Activated T-cell treated with anti-CD3 and anti-CD28 coated beads, Interleukin-2, amount 50 U/mL, for 72 hours (primary cell): ENCODE data around the gene LRP1B. TPM values are rescaled to one million over a fixed set of nuclear protein-coding genes. Genes with fewer than 3 reads are reported as not detected.

ENCODE experiments used
- ATAC-seq, 2 donors: fragments of 150-1000 bp; cut with Tn5 transposase; replicated peaks in 1 of 2; 2 replicates each; pipeline ENCODE4 v1.10.0; 2021; ENCODE audit warnings: moderate library complexity in 2 of 2, mild to moderate bottlenecking in 1 of 2
- DNase-seq, 2 donors: peaks; one replicate each; pipeline ENCODE4 v3.0.0; 2021 to 2022; ENCODE audit warnings: mixed read lengths in 1 of 2
- H3K27ac Mint-ChIP-seq: one replicate; pipeline ENCODE4 v1.8.0; 2022; ENCODE audit warnings: mild to moderate bottlenecking, moderate library complexity, mixed read lengths
- H3K27me3 Mint-ChIP-seq: one replicate; pipeline ENCODE4 v1.8.0; 2022; ENCODE audit warnings: low read depth, mixed read lengths
- H3K36me3 Mint-ChIP-seq, 2 donors: one replicate each; pipeline ENCODE4 v1.8.0; 2022; ENCODE audit warnings: mixed read lengths in 2 of 2, mild to moderate bottlenecking in 1 of 2; ENCODE audit not compliant: insufficient read depth in 2 of 2
- H3K4me1 Mint-ChIP-seq: one replicate; pipeline ENCODE4 v1.8.0; 2022; ENCODE audit warnings: low read depth, mixed read lengths
- H3K4me3 Mint-ChIP-seq, 2 donors: one replicate each; pipeline ENCODE4 v1.8.0; 2022; ENCODE audit warnings: mild to moderate bottlenecking in 2 of 2, mixed read lengths in 2 of 2, moderate library complexity in 2 of 2
- H3K9me3 Mint-ChIP-seq, 2 donors: one replicate each; pipeline ENCODE4 v1.8.0; 2022; ENCODE audit warnings: mixed read lengths in 2 of 2
- total RNA-seq, 2 donors: library from RNA; stranded (reverse); gene quantifications; one replicate each; pipeline ENCODE4 v1.2.3, GENCODE V29; 2022

The LRP1B gene
- total RNA-seq, 2 donors from 2014 or later: not detected

DNA sequence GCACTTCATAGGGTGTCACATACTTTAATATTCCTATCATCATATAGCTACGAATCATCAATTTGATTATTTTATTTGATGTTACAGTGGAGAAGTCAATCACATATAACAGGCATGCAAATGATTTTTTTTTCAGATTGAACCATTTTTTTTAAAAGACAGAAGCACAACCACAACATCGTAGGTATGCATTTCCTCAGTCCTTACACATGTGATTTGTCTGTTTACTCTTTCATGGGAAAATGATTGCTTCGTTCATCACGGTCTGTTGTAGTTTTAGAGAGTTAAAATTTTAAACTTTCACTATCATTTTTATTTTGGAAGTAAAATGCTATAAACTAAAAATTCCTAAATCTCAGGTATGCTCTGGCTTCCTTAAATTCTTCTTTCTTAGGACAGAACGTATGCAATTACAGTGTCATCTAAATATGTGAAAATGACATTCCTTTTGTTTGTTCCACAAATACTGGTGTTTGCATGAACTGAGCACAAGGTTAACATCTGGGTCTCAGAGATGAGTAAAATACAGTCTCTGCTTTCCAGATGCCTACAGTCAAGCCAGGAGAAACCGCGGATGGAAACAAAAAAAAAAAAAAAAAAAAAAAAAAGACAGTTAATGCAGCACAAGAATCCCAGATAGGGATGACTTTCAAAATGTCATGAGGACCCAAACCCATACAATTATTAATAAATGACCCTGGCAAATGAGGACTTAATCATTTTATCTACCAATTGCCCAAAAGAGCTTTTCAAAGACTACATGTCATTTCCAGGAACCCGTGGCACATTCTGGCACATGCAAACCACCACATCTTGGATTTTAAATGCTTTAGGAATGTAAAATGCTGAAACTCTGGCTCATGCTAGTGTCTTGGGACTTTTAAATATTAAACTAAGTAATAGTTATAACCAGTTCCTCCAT is 201.2 kb downstream of the LRP1B start:
- no peak for ATAC-seq
- Mint-ChIP-seq H3K4me1 (no peaks in the 10 kb centered on the region), H3K4me3 (no peak overlapping the region)

DNA sequence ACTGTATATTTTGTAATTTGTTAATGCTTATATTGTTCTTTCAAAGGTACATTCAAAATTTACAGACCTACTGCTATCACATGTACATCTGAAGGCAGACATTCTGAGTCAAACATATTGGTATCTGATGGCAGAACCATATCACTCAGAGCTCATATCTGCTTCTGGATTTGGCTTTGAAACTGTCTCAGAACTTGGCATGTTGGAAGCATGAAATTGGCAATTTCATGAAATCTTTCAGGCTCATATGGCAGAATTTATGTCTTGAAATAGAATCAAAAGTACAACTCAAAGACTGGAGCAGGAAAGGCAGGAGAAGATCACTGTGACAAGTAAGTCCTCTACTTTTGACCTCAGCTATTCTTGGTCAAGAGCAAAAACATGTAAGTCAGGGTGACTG is 202.3 kb downstream of the LRP1B start:
- H3K27ac Mint-ChIP-seq: no peak overlapping the region
- H3K4me3 Mint-ChIP-seq: no peak overlapping the region
- H3K36me3 Mint-ChIP-seq: no peaks in the 10 kb centered on the region
- H3K27me3 Mint-ChIP-seq: no peaks in the 10 kb centered on the region
- peaks cover 3 to 4% of the 10 kb centered on the region in 2 donors for H3K9me3 Mint-ChIP-seq
- ATAC-seq: no peak
- H3K4me1 Mint-ChIP-seq: no peaks in the 10 kb centered on the region
- no peak for DNase-seq

More for the DNA sequence above, 201.2 kb downstream of the LRP1B start:
- Mint-ChIP-seq H3K9me3 (peaks cover 2 to 5% of the 10 kb centered on the region in 2 donors), H3K27me3 (no peaks in the 10 kb centered on the region), H3K27ac (no peak overlapping the region), H3K36me3 (no peaks in the 10 kb centered on the region)
- DNase-seq: no peak

DNA sequence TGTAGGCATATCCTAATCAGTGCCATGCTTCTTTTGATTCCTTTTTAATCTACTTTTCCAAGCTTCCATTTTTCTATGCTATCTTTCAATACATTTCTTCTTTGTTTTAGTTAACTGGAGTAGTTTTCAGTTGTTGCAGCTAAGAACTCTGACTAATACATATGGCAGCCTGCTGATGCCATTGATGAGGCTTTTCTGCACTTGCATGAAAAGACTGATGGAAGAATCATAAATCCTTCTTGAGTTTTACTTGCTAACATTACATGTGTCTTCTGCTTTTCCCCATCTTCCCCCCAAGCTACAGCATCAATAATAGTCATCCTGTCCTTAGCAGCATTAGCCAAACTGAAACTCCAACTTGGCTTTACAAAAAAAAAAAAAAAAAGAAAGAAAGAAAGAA is 203.3 kb downstream of the LRP1B start:
- Mint-ChIP-seq H3K27ac (no peak overlapping the region), H3K4me3 (no peak overlapping the region), H3K4me1 (no peaks in the 10 kb centered on the region), H3K9me3 (peaks cover 3 to 4% of the 10 kb centered on the region in 2 donors), H3K27me3 (no peaks in the 10 kb centered on the region), H3K36me3 (no peaks in the 10 kb centered on the region)
- DNase-seq (no peak), ATAC-seq (no peak)

DNA sequence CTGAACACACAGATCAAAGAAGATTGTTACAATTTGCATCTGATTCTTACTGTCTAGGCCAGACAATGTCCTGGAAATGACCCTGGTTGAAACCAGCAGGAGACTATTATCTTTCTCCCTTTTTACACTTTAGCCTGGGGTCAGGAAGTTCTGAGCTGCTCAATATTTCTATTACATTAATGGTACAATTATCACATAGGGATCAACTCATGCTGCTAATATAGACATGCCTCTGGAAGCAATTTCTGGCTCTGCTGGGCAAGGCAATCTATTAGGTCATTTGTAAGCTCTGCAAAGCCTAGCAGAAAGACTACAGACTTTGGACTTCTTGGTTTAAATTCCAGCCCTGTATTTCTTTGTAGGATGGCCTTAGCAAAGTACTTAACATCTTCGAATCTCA is 205.3 kb downstream of the LRP1B start:
- no peak for ATAC-seq
- Mint-ChIP-seq H3K27ac (no peak overlapping the region), H3K36me3 (no peaks in the 10 kb centered on the region), H3K27me3 (no peaks in the 10 kb centered on the region), H3K4me3 (no peak overlapping the region), H3K9me3 (peaks cover 3 to 4% of the 10 kb centered on the region in 2 donors), H3K4me1 (no peaks in the 10 kb centered on the region)
- no peak for DNase-seq

DNA sequence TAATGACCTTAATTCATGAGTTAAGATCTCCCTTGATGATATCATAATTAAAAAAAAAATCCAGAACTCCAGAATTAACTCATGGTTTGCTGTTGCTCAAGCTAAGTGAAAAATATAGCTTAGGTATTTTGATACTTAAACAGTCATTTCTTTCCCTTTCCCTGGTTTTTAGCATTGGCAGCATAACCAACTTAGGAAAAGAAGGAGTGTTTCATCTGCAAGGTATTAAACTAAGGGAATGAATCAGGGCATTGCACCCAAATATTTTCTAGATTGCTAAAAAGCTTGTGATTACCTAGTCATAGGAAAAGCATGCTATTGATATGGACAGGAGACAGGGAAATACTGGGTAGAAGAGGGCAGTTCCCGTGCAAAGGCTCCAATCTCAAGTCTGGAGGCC is 207.2 kb downstream of the LRP1B start:
- Mint-ChIP-seq H3K27ac (no peak overlapping the region), H3K36me3 (no peaks in the 10 kb centered on the region), H3K4me3 (no peak overlapping the region), H3K27me3 (no peaks in the 10 kb centered on the region), H3K4me1 (no peaks in the 10 kb centered on the region), H3K9me3 (peaks cover 3 to 4% of the 10 kb centered on the region in 2 donors)
- DNase-seq: no peak
- no peak for ATAC-seq

DNA sequence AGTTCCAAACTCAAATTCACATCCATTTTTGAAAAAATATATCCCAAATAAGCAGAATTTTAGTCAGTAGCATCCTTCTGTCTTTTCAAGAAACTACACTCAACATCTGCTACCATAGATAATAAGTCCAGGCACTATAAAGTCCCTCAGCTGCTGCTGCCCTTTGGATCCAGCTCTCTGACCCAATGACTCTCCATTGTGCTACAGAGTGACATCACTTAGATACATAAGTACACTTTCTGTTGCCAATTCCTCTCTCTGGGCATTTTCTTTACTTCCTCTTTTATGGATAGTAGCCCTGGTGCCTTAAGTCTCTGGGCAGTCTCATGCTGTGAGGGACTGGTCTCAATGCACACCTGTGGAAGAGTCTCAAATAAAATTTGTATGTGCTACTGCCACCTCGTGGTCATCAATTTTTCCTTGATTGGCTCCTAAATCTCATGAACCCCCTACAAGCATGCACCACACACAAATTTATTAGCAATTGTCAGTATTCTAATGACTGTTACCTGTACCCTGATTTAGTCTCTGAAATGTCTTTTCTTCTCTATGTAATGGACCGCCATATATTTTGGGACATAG is 219.2 kb downstream of the LRP1B start:
- H3K27me3 Mint-ChIP-seq: no peaks in the 10 kb centered on the region
- no peaks in the 10 kb centered on the region for H3K4me1 Mint-ChIP-seq
- no peak overlapping the region for H3K4me3 Mint-ChIP-seq
- ATAC-seq (no peak), DNase-seq (peak; percentile 0)
- H3K9me3 Mint-ChIP-seq: peaks cover 5 to 6% of the 10 kb centered on the region in 2 donors
- H3K36me3 Mint-ChIP-seq: peaks cover 0 to 1% of the 10 kb centered on the region in 2 donors
- H3K27ac Mint-ChIP-seq: no peak overlapping the region

DNA sequence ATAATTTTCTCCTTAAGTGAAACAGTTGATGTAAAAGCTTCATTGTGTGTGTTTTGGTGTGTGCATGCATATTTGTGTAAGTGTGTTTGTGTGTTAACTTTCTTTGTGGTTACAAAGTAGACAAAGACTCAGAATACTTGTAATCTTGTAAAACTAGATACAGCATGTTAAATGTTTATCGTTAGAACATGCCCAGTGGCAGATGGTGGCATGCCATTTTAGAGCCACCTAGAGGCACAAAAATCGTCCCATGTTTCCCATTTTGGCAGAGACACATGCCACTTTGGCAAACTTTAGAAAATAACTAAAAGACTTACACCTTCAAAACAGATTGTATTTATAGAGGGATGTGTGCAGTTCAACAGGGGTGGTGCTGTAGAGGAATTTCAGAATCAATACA is 224.1 kb downstream of the LRP1B start:
- ATAC-seq (no peak), DNase-seq (no peak)
- Mint-ChIP-seq H3K36me3 (no peaks in the 10 kb centered on the region), H3K4me3 (no peak overlapping the region), H3K4me1 (no peaks in the 10 kb centered on the region), H3K27me3 (no peaks in the 10 kb centered on the region), H3K27ac (no peak overlapping the region), H3K9me3 (peaks cover 0 to 3% of the 10 kb centered on the region in 2 donors)

DNA sequence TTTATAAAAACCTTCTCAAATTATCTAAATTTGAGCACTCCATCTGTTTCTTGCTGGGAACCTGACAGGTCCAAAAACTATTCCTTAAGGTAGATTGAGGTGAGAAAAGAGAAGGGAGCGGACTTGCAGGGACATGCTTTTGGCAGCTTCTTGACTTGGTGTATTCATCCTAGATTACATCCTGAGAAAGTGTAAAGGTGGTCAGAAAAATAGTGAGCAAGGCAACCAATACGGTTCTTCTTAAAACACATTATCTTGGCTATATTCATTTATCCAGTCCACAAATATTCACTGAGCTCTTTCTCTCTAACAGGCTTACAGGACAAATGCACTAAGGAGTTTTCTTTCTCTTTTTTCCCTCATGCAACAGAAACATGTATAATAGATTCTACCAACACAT is 230.0 kb downstream of the LRP1B start:
- Mint-ChIP-seq H3K9me3 (peaks cover 1 to 6% of the 10 kb centered on the region in 2 donors), H3K4me1 (no peaks in the 10 kb centered on the region), H3K27me3 (no peaks in the 10 kb centered on the region), H3K4me3 (no peak overlapping the region), H3K27ac (no peak overlapping the region), H3K36me3 (no peaks in the 10 kb centered on the region)
- DNase-seq: no peak
- ATAC-seq: no peak

DNA sequence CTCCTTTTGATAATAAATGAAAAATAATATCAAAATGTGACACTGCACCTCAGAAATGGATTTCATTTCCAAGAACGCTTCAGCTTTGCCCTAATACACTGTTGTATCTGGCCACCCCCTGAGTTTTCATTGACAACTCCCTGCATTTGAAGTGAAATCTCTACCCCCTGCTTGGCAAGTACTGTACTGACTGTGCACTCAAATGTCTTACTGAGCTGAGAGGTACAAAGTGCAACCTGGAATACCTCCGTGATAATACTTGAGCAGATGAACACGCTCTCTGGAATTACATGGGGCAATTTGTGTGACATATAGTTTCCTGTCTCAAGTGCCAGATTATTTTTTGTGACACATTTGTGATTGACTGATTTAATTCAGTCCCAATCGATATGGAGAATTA is 231.1 kb downstream of the LRP1B start:
- no peaks in the 10 kb centered on the region for H3K27me3 Mint-ChIP-seq
- peaks cover 1 to 6% of the 10 kb centered on the region in 2 donors for H3K9me3 Mint-ChIP-seq
- DNase-seq (no peak), ATAC-seq (no peak)
- H3K4me1 Mint-ChIP-seq: no peaks in the 10 kb centered on the region
- no peaks in the 10 kb centered on the region for H3K36me3 Mint-ChIP-seq
- no peak overlapping the region for H3K4me3 Mint-ChIP-seq
- H3K27ac Mint-ChIP-seq: no peak overlapping the region

DNA sequence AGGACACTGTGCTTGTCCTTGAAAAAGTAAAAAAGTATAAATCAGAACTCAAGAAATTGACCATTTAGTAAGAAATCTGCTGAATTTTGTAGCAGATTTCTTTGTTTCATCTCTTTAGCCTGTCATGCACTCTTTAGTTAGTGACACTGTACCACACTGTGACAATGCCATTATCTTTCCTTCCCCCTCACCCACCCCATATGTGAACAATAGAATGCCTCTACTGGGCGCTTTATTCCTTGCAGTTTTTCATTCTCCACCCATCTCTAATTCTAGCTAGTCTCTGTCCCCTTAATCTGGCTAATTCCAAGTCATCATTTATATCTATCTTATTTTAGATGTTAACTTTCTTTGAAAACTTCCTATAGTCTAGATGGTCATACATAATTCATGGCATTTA is 241.0 kb downstream of the LRP1B start:
- Mint-ChIP-seq H3K4me1 (no peaks in the 10 kb centered on the region), H3K4me3 (no peak overlapping the region), H3K36me3 (peaks cover 0 to 1% of the 10 kb centered on the region in 2 donors), H3K27ac (no peak overlapping the region), H3K27me3 (no peaks in the 10 kb centered on the region), H3K9me3 (peaks cover 8 to 11% of the 10 kb centered on the region in 2 donors)
- no peak for DNase-seq
- no peak for ATAC-seq

DNA sequence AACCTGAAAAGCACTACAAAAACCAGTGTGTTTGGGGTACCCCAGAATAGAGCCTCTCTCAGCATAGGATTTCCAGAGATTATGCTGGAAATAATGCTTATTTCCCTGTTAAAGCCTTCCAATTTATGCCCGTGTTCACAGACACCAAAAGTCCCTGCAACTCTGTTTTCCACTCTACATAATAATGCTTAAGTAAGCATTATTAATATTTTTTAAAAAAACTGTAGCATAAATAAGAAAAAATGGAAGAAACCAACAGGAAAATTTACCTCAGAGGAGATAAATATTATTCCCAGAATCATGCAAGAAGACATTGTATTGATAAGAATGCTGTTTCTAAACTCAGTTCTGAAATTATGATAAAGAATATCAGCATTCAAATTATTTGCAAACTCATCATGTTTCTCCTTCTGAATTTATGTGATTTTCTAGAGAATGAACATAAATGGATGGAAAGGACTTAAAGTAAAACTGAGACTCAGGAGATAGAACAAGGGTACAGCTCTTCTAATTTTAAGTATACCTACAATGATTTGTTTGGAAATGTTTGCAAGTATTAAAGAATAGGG is 241.7 kb downstream of the LRP1B start:
- Mint-ChIP-seq H3K4me1 (no peaks in the 10 kb centered on the region), H3K36me3 (peaks cover 0 to 1% of the 10 kb centered on the region in 2 donors)

DNA sequence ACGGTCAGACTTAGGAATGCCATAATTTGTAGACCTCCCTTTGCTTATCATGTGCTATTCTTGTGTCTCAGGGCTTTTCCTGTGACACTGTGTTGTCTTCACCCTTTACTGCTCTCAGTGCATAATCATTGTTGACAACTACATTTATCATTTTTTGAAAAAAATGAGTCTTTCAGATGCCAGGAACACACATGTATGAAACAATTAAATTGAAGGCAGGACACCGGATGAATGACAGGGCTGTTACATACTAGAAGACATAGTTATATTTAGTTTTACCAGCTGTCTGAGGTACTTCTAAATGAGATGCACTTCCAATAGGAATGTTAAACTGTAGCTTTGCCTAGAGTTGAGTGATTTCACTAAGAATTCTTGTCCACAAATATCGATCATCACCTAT is 243.5 kb downstream of the LRP1B start:
- DNase-seq (no peak), ATAC-seq (no peak)
- Mint-ChIP-seq H3K4me3 (no peak overlapping the region), H3K27ac (no peak overlapping the region), H3K4me1 (no peaks in the 10 kb centered on the region), H3K36me3 (peaks cover 0 to 1% of the 10 kb centered on the region in 2 donors), H3K27me3 (no peaks in the 10 kb centered on the region), H3K9me3 (peaks cover 8 to 9% of the 10 kb centered on the region in 2 donors)

More for the DNA sequence above, 241.7 kb downstream of the LRP1B start:
- Mint-ChIP-seq H3K9me3 (peaks cover 8 to 11% of the 10 kb centered on the region in 2 donors), H3K27ac (no peak overlapping the region), H3K4me3 (no peak overlapping the region), H3K27me3 (no peaks in the 10 kb centered on the region)
- DNase-seq: no peak
- no peak for ATAC-seq

DNA sequence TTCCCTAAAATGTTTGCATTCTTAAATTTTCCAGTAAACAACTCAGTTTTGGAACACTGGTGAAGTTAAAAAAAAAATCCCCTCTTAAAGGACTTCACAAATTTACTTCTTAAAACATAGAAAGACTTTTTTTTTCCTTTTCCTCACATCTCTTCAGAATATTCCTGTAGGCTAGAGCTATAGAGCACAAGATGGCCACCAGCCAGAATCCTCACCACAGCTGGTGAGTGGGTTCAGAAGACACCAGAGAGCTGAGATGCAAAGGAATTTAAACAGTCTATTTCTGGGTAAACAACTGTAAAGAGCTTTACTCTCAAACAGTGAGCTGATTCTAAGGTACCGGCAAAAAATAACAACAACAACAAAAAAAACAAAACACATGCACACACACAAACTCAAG is 252.8 kb downstream of the LRP1B start:
- no peak overlapping the region for H3K4me3 Mint-ChIP-seq
- no peak for DNase-seq
- H3K27ac Mint-ChIP-seq: no peak overlapping the region
- H3K27me3 Mint-ChIP-seq: no peaks in the 10 kb centered on the region
- H3K9me3 Mint-ChIP-seq: peaks cover 0 to 3% of the 10 kb centered on the region in 2 donors
- H3K36me3 Mint-ChIP-seq: no peaks in the 10 kb centered on the region
- no peaks in the 10 kb centered on the region for H3K4me1 Mint-ChIP-seq
- no peak for ATAC-seq
